Fibroblast of pulmonary artery (primary cell): ENCODE data around the gene LYRM4.

ENCODE experiments used
- DNase-seq: peaks from one replicate; pipeline ENCODE4 v3.0.0-alpha.2; 2010; ENCODE audit warnings: low read depth
- H3K4me3 ChIP-seq: replicated peaks from 2 replicates; pipeline ENCODE4 v1.5.1; 2011; ENCODE audit warnings: low read depth, mild to moderate bottlenecking, control low read depth, low read length, moderate library complexity
- TF ChIP-seq, protein P1 (sequence below): IDR thresholded peaks from 2 replicates; pipeline ENCODE4 v1.5.1; 2011; ENCODE audit warnings: mild to moderate bottlenecking, control low read depth, low read length, inconsistent platforms; ENCODE audit errors: missing control alignments

The LYRM4 gene

DNA sequence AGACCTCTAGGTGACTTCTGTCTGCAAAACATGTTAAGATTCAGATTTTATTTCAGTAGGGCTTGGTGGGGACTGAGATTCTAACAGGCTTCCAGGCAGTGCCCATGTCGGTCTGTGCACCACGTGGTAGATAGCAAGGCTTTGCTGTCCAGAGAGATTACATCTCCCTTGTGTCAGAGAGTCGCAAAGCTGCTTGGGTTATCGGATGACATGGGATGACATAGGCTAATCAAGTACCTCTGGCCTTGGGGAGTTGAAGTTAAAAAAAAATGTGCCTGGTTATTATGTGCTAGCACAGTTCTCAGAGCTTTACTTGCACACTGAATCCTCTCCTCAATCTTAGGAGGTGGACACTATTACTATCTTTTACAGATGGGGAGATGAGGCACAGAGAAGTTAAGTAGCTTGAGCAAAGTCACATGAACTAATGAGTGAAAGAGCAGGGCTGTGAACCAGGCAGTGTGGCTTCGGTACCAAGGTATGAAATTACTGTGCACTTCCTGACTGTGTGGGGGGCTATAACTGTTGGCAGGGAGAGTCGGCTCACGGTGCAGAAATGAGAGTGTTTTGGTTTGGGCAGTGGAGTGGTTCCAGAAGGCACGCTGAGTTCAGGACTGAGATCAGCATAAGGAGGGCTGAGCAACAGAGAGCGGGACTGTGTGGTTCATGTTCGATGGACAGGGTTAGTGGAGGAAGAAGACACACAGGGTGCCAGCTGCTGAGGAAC, 41.6 kb upstream of the LYRM4 start:
- no peak overlapping the region for H3K4me3 ChIP-seq
- DNase-seq = no peak
- TF ChIP-seq, protein P1, sequence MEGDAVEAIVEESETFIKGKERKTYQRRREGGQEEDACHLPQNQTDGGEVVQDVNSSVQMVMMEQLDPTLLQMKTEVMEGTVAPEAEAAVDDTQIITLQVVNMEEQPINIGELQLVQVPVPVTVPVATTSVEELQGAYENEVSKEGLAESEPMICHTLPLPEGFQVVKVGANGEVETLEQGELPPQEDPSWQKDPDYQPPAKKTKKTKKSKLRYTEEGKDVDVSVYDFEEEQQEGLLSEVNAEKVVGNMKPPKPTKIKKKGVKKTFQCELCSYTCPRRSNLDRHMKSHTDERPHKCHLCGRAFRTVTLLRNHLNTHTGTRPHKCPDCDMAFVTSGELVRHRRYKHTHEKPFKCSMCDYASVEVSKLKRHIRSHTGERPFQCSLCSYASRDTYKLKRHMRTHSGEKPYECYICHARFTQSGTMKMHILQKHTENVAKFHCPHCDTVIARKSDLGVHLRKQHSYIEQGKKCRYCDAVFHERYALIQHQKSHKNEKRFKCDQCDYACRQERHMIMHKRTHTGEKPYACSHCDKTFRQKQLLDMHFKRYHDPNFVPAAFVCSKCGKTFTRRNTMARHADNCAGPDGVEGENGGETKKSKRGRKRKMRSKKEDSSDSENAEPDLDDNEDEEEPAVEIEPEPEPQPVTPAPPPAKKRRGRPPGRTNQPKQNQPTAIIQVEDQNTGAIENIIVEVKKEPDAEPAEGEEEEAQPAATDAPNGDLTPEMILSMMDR = no peak

DNA sequence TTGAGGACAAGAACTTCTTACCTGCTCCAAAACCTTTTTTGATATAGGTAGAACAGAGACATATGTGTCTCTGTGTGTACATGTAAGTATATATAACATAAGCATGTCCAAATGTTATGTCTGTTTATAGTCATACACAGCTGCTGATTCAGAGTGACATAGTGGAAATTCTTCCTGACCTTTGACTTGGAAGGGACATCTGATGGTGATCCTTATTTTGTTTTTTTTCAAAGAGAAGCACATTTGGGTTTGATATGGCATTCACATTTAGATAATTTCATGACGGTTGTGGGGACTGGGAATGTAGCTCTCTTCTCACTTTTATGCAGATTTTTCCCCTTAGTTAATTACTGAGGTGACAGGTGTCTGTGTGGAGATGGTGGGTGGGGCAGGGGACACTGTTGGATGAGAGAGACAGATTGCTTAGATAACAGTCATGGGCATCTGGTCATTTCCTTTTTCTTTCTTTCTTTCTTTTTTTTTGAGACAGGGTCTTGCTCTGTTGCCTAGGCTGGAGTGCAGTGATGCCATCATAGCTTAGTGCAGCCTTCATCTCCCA, 39.5 kb upstream of the LYRM4 start:
- DNase-seq = no peak
- TF ChIP-seq, protein P1 = no peak

DNA sequence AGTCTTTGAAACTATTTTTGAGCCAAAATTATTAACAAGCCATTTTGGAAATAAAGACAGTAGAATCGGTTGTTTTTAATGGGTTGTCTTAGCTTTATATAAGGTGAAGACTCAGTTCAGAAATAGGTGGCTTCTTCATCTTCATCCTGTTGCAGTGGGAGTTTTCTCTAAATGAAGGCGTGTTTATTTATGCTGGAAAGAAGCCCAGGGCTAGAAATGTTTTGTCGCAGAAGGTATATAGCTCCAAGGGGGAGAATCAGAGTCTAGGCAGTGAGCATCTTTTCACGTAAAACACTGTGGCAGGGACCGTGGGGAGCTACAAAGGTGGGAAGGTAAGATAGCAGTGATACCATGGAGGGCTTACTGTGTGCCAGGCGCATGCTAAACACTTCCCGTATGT, 34.9 kb upstream of the LYRM4 start:
- TF ChIP-seq, protein P1 = no peak
- H3K4me3 ChIP-seq = no peak overlapping the region
- peak; percentile 17 for DNase-seq

More for the DNA sequence above, 39.5 kb upstream of the LYRM4 start:
- H3K4me3 ChIP-seq = no peak overlapping the region

DNA sequence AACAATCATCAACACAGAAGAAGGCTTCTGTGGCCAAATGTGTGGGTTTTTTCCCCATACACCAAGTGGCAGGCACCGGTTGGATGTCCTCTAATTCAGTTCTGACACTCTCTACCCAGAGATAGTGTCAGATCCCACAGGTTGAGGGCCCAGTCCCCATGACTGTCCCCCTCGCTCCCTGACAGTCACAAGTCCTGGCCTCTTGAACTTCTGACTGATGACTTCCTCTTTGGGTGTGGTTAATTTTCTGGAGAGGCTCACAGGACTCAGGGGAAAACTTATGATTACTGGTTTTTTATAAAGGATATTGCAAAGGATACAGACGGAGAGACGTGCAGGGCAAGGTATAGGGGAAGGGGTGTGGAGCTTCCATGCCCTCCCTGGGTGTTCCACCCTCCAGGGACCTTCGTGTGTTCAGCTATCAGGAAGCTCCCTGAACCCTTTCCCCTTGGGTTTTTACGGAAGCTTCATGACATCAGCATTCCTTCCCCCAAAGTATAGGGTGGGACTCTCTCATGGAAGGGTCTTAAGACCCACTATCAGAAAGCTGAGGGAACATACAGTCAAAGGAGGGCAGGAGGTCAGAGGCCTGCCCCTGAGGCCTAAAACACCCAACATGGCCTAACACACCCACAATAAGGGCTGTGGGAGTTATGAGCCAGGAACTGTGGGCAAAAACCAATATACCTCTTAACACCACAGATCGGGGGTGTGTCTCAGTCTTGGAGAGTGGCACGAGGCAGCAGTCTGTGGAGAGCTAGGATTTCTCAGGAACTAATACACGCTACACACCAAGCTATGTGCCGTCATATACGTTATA, 33.9 kb upstream of the LYRM4 start:
- DNase-seq = no peak

DNA sequence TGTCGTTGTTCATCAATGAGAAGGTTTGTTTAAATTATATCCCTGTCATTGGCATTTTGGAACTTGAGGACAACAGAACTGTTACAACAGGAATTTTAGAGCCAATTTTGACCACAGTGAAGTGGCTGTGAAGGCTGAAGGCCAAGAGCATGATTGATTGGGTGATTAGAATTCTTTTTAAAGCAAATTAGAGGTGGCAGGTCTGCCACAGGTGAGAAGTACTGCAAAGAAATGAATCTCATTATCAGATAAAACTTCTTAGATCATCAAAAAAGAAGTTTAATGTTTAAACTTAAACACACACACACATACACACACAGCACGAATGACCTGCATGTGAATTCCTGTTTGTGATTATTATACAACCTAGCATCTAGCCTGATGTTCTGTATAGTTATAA, 32.9 kb upstream of the LYRM4 start:
- H3K4me3 ChIP-seq = no peak overlapping the region
- TF ChIP-seq, protein P1 = no peak
- no peak for DNase-seq

More for the DNA sequence above, 33.9 kb upstream of the LYRM4 start:
- TF ChIP-seq, protein P1 = no peak
- H3K4me3 ChIP-seq = no peak overlapping the region

GRCh38 chr6:5292154-5292553, 31.4 kb upstream of the LYRM4 start:
- no peak for DNase-seq
- TF ChIP-seq, protein P1 = no peak

More at GRCh38 chr6:5292154-5292553, 31.4 kb upstream of the LYRM4 start:
- no peak overlapping the region for H3K4me3 ChIP-seq
